ENCODE measurements around the gene ITGB7.

Gene ITGB7

DNA sequence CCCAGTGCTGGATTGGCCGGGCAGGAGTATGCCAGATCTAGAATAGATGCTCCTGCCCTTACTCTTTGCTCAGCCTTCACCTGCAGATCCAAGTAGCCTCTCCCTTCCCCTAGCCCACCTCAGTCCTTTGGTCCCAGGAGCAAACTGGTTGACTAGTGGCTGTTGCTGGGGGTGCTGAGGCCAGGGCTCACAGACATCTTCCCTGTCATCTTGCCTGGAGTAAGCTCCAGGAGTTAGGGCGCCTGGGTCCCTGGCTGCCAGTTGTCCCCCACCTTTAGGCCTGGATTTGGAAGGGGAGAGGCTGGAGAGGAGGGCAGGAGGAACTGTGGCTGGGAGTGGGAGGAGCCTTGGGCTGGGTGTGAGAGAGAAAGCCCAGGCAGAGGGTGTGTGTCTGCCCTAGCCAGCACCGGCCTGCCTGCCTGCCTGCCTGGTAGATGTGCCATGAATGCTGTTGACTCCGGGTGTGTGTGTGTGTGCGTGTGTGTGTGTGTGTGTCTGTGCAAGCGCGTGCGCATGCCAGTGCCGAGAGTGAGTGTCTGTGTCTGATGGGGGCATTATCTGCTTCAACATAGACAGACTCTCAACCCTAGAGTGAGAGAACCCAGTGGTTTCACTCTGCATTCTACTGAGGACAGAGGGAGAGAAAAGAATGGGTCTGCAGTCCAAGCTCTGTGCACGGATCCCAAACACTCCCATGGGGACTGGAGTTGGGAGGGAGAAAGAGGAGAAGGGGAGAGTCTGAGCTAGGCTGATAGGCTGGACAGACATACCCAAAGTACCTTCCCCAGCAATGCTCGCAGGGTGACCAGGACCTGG lies 25.8 kb upstream of the ITGB7 start:
- peaks cover 7% of the 10 kb centered on the region; the same call in 1 of the 2 replicates for H3K79me2 ChIP-seq (ENCODE audit: low read length)

GRCh38 chr12:53231921-53232645 lies 25.0 kb upstream of the ITGB7 start, which contains the start of gene RARG:
Gene RARG (minus strand): TSS chr12:53232209. CDS start chr12:53227545, 4,664 bp downstream.
- H3K27me3 ChIP-seq (replicated peaks; ENCODE audit: insufficient read depth, low read length): no peaks in the 10 kb centered on the region
- peak within 1 kb of the TSS; percentile 69 for H3K4me3 ChIP-seq (ENCODE audit: low read length)
- H3K9me3 ChIP-seq (replicated peaks; ENCODE audit: insufficient read depth, low read length): no peaks in the 10 kb centered on the region
- H2AFZ ChIP-seq (ENCODE audit: low read length): peak within 1 kb of the TSS; percentile 66
- H3K4me2 ChIP-seq (ENCODE audit: low read depth, low read length): peak within 1 kb of the TSS; percentile 85
- no peaks in the 10 kb centered on the region for H3K9me2 ChIP-seq (replicated peaks; ENCODE audit: insufficient read depth, low read length)
- peak within 1 kb of the TSS; percentile 47; the same call in 1 of the 2 replicates for H3K27ac ChIP-seq (ENCODE audit: low read length)
- H3K36me3 ChIP-seq (replicated peaks; ENCODE audit: insufficient read depth, low read length): no peaks in the 10 kb centered on the region
- peak; percentile 71 for DNase-seq
- H4K20me1 ChIP-seq (ENCODE audit: insufficient read depth, low read length): no peaks in the 10 kb centered on the region
- peaks cover 15% of the 10 kb centered on the region for H3K4me1 ChIP-seq (ENCODE audit: low read length)
- peaks cover 7% of the 10 kb centered on the region for H3K79me2 ChIP-seq (ENCODE audit: low read length)
- peak within 1 kb of the TSS; percentile 55 for H3K9ac ChIP-seq (ENCODE audit: low read length)
- no peak for TF ChIP-seq EZH2 (optimal IDR thresholded peaks at IDR 0.05; ENCODE audit: low read depth, low read length)
- TF ChIP-seq EZH2phosphoT487 (IDR thresholded peaks at IDR 0.05; ENCODE audit: low read length): no peak
- TF ChIP-seq CTCF (IDR thresholded peaks at IDR 0.05; ENCODE audit: low read length): no peak
- H3F3A ChIP-seq (ENCODE audit: insufficient read depth, low read length): peaks cover 11% of the 10 kb centered on the region

More for the DNA sequence above, 25.8 kb upstream of the ITGB7 start:
- H3K4me3 ChIP-seq (ENCODE audit: low read length): peak overlapping the region; percentile 56
- H3K4me1 ChIP-seq (ENCODE audit: low read length): peaks cover 15% of the 10 kb centered on the region
- peak overlapping the region; percentile 47; the same call in 1 of the 2 replicates for H3K27ac ChIP-seq (ENCODE audit: low read length)
- H3K4me2 ChIP-seq (ENCODE audit: low read depth, low read length): peak overlapping the region; percentile 85
- H3K9ac ChIP-seq (ENCODE audit: low read length): peak overlapping the region; percentile 12; the same call in 1 of the 2 replicates
- TF ChIP-seq CTCF (IDR thresholded peaks at IDR 0.05; ENCODE audit: low read length): no peak
- TF ChIP-seq EZH2phosphoT487 (IDR thresholded peaks at IDR 0.05; ENCODE audit: low read length): no peak
- no peak for TF ChIP-seq EZH2 (optimal IDR thresholded peaks at IDR 0.05; ENCODE audit: low read depth, low read length)
- peaks cover 11% of the 10 kb centered on the region for H3F3A ChIP-seq (ENCODE audit: insufficient read depth, low read length)
- peak overlapping the region; percentile 66 for H2AFZ ChIP-seq (ENCODE audit: low read length)
- no peaks in the 10 kb centered on the region for H3K36me3 ChIP-seq (replicated peaks; ENCODE audit: insufficient read depth, low read length)
- no peaks in the 10 kb centered on the region for H3K9me2 ChIP-seq (replicated peaks; ENCODE audit: insufficient read depth, low read length)
- H3K27me3 ChIP-seq (replicated peaks; ENCODE audit: insufficient read depth, low read length): no peaks in the 10 kb centered on the region
- no peaks in the 10 kb centered on the region for H3K9me3 ChIP-seq (replicated peaks; ENCODE audit: insufficient read depth, low read length)
- peak; percentile 63 for DNase-seq
- no peaks in the 10 kb centered on the region for H4K20me1 ChIP-seq (ENCODE audit: insufficient read depth, low read length)

GRCh38 chr12:53231671-53231920 lies 24.5 kb upstream of the ITGB7 start:
- no peaks in the 10 kb centered on the region for H4K20me1 ChIP-seq (ENCODE audit: insufficient read depth, low read length)
- H3K9me2 ChIP-seq (replicated peaks; ENCODE audit: insufficient read depth, low read length): no peaks in the 10 kb centered on the region
- H3K79me2 ChIP-seq (ENCODE audit: low read length): peaks cover 7% of the 10 kb centered on the region
- no peak for DNase-seq
- no peaks in the 10 kb centered on the region for H3K36me3 ChIP-seq (replicated peaks; ENCODE audit: insufficient read depth, low read length)
- H3K9ac ChIP-seq (ENCODE audit: low read length): peak overlapping the region; percentile 55
- H3K4me2 ChIP-seq (ENCODE audit: low read depth, low read length): peak overlapping the region; percentile 61
- H3F3A ChIP-seq (ENCODE audit: insufficient read depth, low read length): peaks cover 11% of the 10 kb centered on the region
- H3K4me1 ChIP-seq (ENCODE audit: low read length): peaks cover 13% of the 10 kb centered on the region
- peak overlapping the region; percentile 21; the same call in 1 of the 2 replicates for H3K27ac ChIP-seq (ENCODE audit: low read length)
- no peak for TF ChIP-seq EZH2 (optimal IDR thresholded peaks at IDR 0.05; ENCODE audit: low read depth, low read length)
- no peak for TF ChIP-seq CTCF (IDR thresholded peaks at IDR 0.05; ENCODE audit: low read length)
- no peak for TF ChIP-seq EZH2phosphoT487 (IDR thresholded peaks at IDR 0.05; ENCODE audit: low read length)
- no peaks in the 10 kb centered on the region for H3K9me3 ChIP-seq (replicated peaks; ENCODE audit: insufficient read depth, low read length)
- no peaks in the 10 kb centered on the region for H3K27me3 ChIP-seq (replicated peaks; ENCODE audit: insufficient read depth, low read length)
- H2AFZ ChIP-seq (ENCODE audit: low read length): peak overlapping the region; percentile 20; the same call in 1 of the 2 replicates
- H3K4me3 ChIP-seq (ENCODE audit: low read length): peak overlapping the region; percentile 69

All from MM.1S (cell line).